Ovary (tissue), 1 donor: ENCODE data around the gene APBA1.

Source experiments
- EP300 ChIP-seq: sonication (generic); formaldehyde crosslinking; IDR thresholded peaks from one replicate; pipeline ENCODE4 v1.6.1; 2017; ENCODE audit warnings: antibody characterized with exemption
- POLR2A ChIP-seq: fragments of 450-650 bp; IDR thresholded peaks from one replicate; pipeline ENCODE4 v1.6.1; 2017; ENCODE audit warnings: antibody characterized with exemption, mild to moderate bottlenecking, moderate library complexity

GRCh38 chr9:69582018-69582417, 90.2 kb downstream of the APBA1 start:
- TF ChIP-seq EP300 (no peak), POLR2A (no peak)
